ENCODE measurements around the gene B4GAT1. TPM values are rescaled to one million over a fixed set of nuclear protein-coding genes. Genes with fewer than 3 reads are reported as not detected.
A peak's percentile ranks its signal among the peaks of the same experiment; 100 is the strongest.

The B4GAT1 gene
- total and polyA plus RNA-seq, 2 donors (not counting 1 experiment from before 2014, with no cell fraction given) = 1.4 to 5.2 TPM

DNA sequence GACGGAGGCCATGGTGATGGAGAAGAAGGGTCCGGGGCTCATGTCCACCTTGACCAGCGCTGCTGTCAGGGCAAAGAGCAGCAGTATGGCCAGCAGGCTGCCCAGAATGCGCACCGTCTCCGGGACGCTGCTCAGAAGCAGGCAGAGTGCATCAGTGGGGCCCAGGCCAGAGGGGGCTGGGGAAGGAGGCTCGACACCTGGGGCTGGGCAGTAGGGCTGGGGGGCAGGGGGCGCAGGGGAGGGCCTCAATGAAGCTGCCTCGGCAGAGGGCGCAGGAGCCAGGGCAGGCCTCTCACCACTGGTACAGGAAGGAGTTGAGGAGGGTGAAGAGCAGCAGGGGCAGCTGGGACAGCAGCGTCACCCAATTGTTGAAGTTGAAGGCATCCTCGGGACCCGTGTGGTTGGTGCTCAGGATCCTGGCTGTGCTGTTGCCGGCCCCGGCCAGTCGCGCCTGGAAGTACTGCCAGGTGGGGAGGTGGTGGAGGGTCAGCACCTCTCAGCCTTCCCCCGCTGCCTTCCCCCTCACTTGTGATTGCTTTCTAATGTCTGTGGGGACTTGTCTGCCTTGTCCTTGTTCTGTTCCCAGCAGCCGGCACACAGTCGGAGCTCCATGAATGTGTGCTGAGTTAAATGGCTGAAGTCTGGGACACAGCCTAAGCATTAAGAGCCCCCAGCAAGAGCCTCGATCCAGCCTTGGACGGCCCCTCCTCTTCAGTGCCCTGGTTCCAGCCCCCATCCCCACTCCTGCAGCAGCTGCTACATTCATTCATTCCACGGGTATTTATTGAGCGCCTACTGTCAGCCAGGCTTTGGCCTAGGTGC is 21.9 kb upstream of the B4GAT1 start:
- intact Hi-C loops (cut with micrococcal nuclease) = no loop called here
- no peak for DNase-seq
- no peak for ATAC-seq (ENCODE audit: low read depth)
- POLR2A ChIA-PET = interaction anchor here (1.3 kb wide), 1 partner anchor 57 kb away, joined by 3 read pairs; no protein-coding TSS in a partner anchor
- H3K4me3 Mint-ChIP-seq = peak overlapping the region; percentile 30
- H3K4me1 ChIP-seq (ENCODE audit: control insufficient read depth in 2 of 2, insufficient read depth in 2 of 2, low read length in 2 of 2) = peaks cover 9 to 15% of the 10 kb centered on the region in 2 donors
- H3K36me3 ChIP-seq (replicated peaks in 1 of 2; ENCODE audit: control extremely low read depth in 1 of 2, control insufficient read depth in 1 of 2, extremely low read depth in 1 of 2, insufficient read depth in 2 of 2, low read length in 1 of 2) = no peaks in the 10 kb centered on the region
- no peak overlapping the region for H3K4me3 ChIP-seq (ENCODE audit: control extremely low read depth in 1 of 5, extremely low read depth in 1 of 5, insufficient read depth in 1 of 5, low read depth in 2 of 5, low read length in 4 of 5)
- no peak overlapping the region for H3K9ac ChIP-seq (ENCODE audit: low read length)
- H3K27me3 Mint-ChIP-seq = no peaks in the 10 kb centered on the region
- H3K27ac ChIP-seq (ENCODE audit: low read length in 2 of 2) = no peak overlapping the region
- no peak overlapping the region for H3K4me2 ChIP-seq (replicated peaks; ENCODE audit: low read depth, low read length, poor library complexity, severe bottlenecking)
- H3K4me1 Mint-ChIP-seq = peaks cover 10% of the 10 kb centered on the region
- peaks cover 0 to 10% (median 0%) of the 10 kb centered on the region in 3 donors for H3K9me3 ChIP-seq (ENCODE audit: control extremely low read depth in 1 of 3, control insufficient read depth in 2 of 3, insufficient read depth in 1 of 3, low read length in 2 of 3)
- H3K79me2 ChIP-seq (ENCODE audit: control insufficient read depth, insufficient read depth, low read length) = no peaks in the 10 kb centered on the region
- H3K9me3 Mint-ChIP-seq (ENCODE audit: insufficient read depth) = no peaks in the 10 kb centered on the region
- H3K27me3 ChIP-seq (replicated peaks in 1 of 4; ENCODE audit: control extremely low read depth in 1 of 4, control insufficient read depth in 3 of 4, insufficient read depth in 4 of 4, low read length in 3 of 4) = no peaks in the 10 kb centered on the region
- H4K20me1 ChIP-seq (ENCODE audit: control insufficient read depth, insufficient read depth, low read length, poor library complexity, severe bottlenecking) = no peaks in the 10 kb centered on the region
- WGBS (ENCODE audit: insufficient coverage) = 97% methylated on average over 22 of the region's 25 CpGs
- H2AFZ ChIP-seq (ENCODE audit: insufficient read depth, low read depth, low read length, poor library complexity, severe bottlenecking) = no peak overlapping the region
- TF ChIP-seq, protein P1, sequence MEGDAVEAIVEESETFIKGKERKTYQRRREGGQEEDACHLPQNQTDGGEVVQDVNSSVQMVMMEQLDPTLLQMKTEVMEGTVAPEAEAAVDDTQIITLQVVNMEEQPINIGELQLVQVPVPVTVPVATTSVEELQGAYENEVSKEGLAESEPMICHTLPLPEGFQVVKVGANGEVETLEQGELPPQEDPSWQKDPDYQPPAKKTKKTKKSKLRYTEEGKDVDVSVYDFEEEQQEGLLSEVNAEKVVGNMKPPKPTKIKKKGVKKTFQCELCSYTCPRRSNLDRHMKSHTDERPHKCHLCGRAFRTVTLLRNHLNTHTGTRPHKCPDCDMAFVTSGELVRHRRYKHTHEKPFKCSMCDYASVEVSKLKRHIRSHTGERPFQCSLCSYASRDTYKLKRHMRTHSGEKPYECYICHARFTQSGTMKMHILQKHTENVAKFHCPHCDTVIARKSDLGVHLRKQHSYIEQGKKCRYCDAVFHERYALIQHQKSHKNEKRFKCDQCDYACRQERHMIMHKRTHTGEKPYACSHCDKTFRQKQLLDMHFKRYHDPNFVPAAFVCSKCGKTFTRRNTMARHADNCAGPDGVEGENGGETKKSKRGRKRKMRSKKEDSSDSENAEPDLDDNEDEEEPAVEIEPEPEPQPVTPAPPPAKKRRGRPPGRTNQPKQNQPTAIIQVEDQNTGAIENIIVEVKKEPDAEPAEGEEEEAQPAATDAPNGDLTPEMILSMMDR (IDR thresholded peaks at IDR 0.05) = no peak
- no peak for TF ChIP-seq EZH2 (IDR thresholded peaks at IDR 0.05; ENCODE audit: borderline replicate concordance, insufficient read depth, low read depth, low read length, poor library complexity, severe bottlenecking)
- no peak overlapping the region for H3K27ac Mint-ChIP-seq
- CTCF ChIA-PET = interaction anchor here (1.5 kb wide), 1 partner anchor 19 kb away, joined by 3 read pairs; no protein-coding TSS in a partner anchor

DNA sequence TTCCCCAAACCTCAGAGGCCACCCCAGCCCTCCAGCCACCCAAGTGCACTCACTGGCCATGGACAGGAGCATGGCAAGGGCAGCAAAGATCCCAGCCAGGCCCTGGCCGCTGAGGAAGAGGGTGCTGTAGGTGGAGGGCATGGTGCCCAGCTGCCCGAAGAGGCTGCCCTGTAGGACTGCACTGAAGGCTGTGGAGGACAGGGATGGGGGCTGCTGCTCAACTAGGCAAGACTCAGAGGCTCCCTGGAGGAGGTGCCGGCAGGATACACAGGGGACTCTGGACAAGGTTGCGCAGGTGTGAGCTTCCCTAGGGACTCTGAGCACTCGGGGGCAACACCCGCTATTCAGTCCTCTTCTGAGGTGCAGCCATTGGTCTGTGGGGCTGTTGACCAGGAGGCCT is 21.1 kb upstream of the B4GAT1 start:
- Histone ChIP-seq H3K79me2 (ENCODE audit: control insufficient read depth, insufficient read depth, low read length) (no peaks in the 10 kb centered on the region), H4K20me1 (ENCODE audit: control insufficient read depth, insufficient read depth, low read length, poor library complexity, severe bottlenecking) (no peaks in the 10 kb centered on the region), H3K27me3 (replicated peaks in 1 of 4; ENCODE audit: control extremely low read depth in 1 of 4, control insufficient read depth in 3 of 4, insufficient read depth in 4 of 4, low read length in 3 of 4) (no peaks in the 10 kb centered on the region), H3K36me3 (replicated peaks in 1 of 2; ENCODE audit: control extremely low read depth in 1 of 2, control insufficient read depth in 1 of 2, extremely low read depth in 1 of 2, insufficient read depth in 2 of 2, low read length in 1 of 2) (no peaks in the 10 kb centered on the region), H3K4me3 (ENCODE audit: control extremely low read depth in 1 of 5, extremely low read depth in 1 of 5, insufficient read depth in 1 of 5, low read depth in 2 of 5, low read length in 4 of 5) (no peak overlapping the region), H3K9ac (ENCODE audit: low read length) (no peak overlapping the region), H3K9me3 (ENCODE audit: control extremely low read depth in 1 of 3, control insufficient read depth in 2 of 3, insufficient read depth in 1 of 3, low read length in 2 of 3) (peaks cover 0 to 10% (median 0%) of the 10 kb centered on the region in 3 donors), H3K4me2 (replicated peaks; ENCODE audit: low read depth, low read length, poor library complexity, severe bottlenecking) (no peak overlapping the region), H2AFZ (ENCODE audit: insufficient read depth, low read depth, low read length, poor library complexity, severe bottlenecking) (no peak overlapping the region), H3K27ac (ENCODE audit: low read length in 2 of 2) (no peak overlapping the region), H3K4me1 (ENCODE audit: control insufficient read depth in 2 of 2, insufficient read depth in 2 of 2, low read length in 2 of 2) (peaks cover 9 to 15% of the 10 kb centered on the region in 2 donors)
- Mint-ChIP-seq H3K4me3 (no peak overlapping the region), H3K27me3 (no peaks in the 10 kb centered on the region), H3K27ac (no peak overlapping the region), H3K4me1 (peaks cover 10% of the 10 kb centered on the region), H3K9me3 (ENCODE audit: insufficient read depth) (no peaks in the 10 kb centered on the region)
- ChIA-PET CTCF (interaction anchor here (1.0 kb wide), 1 partner anchor 57 kb away, joined by 3 read pairs; no protein-coding TSS in a partner anchor), POLR2A (no interaction called here)
- ATAC-seq (ENCODE audit: low read depth) (no peak), DNase-seq (no peak)
- intact Hi-C loops (cut with micrococcal nuclease) = no loop called here
- TF ChIP-seq EZH2 (IDR thresholded peaks at IDR 0.05; ENCODE audit: borderline replicate concordance, insufficient read depth, low read depth, low read length, poor library complexity, severe bottlenecking) = no peak
- TF ChIP-seq, protein P1 (IDR thresholded peaks at IDR 0.05) = no peak
- 91% methylated on average over 5 of the region's 6 CpGs for WGBS (ENCODE audit: insufficient coverage)
